ENCODE results near the gene GALR3.

GALR3 gene

DNA sequence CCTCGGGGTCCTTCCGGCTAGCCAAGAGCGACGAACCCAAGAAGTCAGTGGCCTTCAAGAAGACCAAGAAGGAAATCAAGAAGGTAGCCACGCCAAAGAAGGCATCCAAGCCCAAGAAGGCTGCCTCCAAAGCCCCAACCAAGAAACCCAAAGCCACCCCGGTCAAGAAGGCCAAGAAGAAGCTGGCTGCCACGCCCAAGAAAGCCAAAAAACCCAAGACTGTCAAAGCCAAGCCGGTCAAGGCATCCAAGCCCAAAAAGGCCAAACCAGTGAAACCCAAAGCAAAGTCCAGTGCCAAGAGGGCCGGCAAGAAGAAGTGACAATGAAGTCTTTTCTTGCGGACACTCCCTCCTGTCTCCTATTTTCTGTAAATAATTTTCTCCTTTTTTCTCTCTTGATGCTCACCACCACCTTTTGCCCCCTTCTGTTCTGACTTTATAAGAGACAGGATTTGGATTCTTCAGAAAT lies 17.3 kb upstream of the GALR3 start:
- TF ChIP-seq, protein P1, sequence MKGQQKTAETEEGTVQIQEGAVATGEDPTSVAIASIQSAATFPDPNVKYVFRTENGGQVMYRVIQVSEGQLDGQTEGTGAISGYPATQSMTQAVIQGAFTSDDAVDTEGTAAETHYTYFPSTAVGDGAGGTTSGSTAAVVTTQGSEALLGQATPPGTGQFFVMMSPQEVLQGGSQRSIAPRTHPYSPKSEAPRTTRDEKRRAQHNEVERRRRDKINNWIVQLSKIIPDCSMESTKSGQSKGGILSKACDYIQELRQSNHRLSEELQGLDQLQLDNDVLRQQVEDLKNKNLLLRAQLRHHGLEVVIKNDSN (IDR thresholded peaks at IDR 0.05) = no peak
- TF ChIP-seq CEBPB (IDR thresholded peaks at IDR 0.05) (no peak), EP300 (IDR thresholded peaks at IDR 0.05; ENCODE audit: borderline replicate concordance) (no peak), YY1 (IDR thresholded peaks at IDR 0.05; ENCODE audit: low read depth) (no peak), ZBTB7A (IDR thresholded peaks at IDR 0.05; ENCODE audit: low read depth) (no peak), TCF12 (IDR thresholded peaks at IDR 0.05; ENCODE audit: low read depth) (no peak)

DNA sequence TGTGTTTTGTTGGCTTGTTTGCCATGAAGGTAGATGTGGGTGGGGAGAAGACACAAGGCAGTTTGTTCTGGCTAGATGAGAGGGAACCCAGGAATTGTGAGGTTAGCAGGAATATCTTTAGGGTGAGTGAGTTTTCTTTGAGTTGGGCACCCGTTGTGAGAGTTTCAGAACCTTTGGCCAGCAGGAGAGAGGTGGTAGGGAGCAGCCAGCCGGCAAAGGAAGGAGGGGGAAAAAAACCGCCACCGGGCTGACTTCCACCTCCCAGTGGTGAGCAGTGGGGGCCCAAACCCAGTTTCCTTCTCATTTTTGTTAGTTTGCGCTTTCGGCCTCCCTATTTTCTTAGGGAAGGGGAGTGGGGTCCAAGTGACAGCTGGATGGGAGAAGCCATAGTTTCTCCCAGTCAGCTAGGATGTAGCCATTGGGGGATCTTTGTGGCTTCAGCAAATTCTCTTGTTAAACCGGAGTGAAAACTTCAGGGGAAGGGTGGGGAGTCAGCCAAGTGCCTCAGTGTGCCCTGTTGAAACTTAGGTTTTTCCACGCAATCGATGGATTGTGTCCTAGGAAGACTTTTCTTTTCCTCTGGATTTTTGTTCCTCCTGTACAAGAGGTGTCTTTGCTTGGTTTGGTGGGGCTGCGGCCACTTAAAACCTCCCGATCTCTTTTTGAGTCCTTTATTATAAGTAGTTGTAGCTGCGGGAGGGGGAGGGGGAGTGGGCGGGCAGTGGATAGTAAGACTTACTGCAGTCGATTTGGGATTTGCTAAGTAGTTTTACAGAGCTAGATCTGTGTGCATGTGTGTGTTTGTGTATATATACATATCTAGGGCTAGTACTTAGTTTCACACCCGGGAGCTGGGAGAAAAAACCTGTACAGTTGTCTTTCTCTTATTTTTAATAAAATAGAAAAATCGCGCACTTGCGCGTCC lies 16.5 kb upstream of the GALR3 start:
- TF ChIP-seq EP300 (IDR thresholded peaks at IDR 0.05; ENCODE audit: borderline replicate concordance) = no peak
- TF ChIP-seq CEBPB (IDR thresholded peaks at IDR 0.05) = no peak
- TF ChIP-seq TCF12 (IDR thresholded peaks at IDR 0.05; ENCODE audit: low read depth) = no peak
- TF ChIP-seq TEAD4 (IDR thresholded peaks at IDR 0.05) = no peak
- TF ChIP-seq YY1 (IDR thresholded peaks at IDR 0.05; ENCODE audit: low read depth) = no peak
- TF ChIP-seq RAD21 (IDR thresholded peaks at IDR 0.05; ENCODE audit: low read depth) = no peak
- TF ChIP-seq TAF1 (IDR thresholded peaks at IDR 0.05; ENCODE audit: low read depth) = no peak
- no peak for TF ChIP-seq CREB1 (IDR thresholded peaks at IDR 0.05; ENCODE audit: low read depth)

DNA sequence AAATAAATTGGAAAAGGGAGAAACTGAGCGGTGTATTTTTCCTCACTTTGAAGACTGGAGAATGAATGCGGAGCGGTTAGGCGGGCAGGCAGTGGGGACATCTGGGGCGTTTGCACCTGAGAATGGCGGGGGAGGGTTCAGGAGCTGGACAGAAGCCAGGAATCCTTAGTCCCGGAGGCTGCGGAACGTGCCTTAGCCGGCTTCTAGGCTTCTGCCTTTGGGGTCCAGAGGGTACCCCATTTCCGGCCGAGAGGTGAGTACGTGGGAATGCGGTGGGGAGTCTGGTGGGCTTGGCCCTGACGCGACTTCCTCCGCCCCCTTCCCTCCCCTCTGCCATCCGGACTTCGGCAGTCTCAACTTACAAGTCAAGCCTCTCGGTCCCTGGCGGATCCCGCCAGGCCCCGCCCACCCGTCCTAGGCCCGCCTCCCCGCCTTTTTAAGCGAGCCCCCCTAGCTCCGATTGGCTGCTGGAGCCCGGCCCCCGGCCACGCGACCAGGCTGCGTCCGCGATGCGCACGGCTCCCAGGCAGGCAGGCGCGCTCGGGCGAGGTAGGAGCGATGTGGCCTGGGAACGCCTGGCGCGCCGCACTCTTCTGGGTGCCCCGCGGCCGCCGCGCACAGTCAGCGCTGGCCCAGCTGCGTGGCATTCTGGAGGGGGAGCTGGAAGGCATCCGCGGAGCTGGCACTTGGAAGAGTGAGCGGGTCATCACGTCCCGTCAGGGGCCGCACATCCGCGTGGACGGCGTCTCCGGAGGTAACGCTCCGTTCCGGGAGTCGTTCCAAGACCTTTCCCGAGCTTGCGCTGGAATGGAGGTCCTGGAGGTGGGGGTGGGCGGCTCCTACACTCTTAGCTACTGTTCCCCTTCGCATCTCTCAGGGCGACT lies 15.5 kb upstream of the GALR3 start, which contains the start of gene GCAT:
Gene GCAT, plus strand, starts transcription at position 525 of the 884 bp plus-strand sequence. Its CDS starts 34 bp downstream, at position 559.
- no peak; the same call in 1 of the 2 replicates for TF ChIP-seq EGR1 (IDR thresholded peaks at IDR 0.05)
- TF ChIP-seq, protein P1 (IDR thresholded peaks at IDR 0.05) = peak; percentile 85
- 0 out of 2 replicates have a peak, but pooled peaks have one; percentile 70 for TF ChIP-seq TAF1 (IDR thresholded peaks at IDR 0.05; ENCODE audit: low read depth)
- 0 out of 2 replicates have a peak, but pooled peaks have one; percentile 57 for TF ChIP-seq YY1 (IDR thresholded peaks at IDR 0.05; ENCODE audit: low read depth)
- TF ChIP-seq, protein P2, sequence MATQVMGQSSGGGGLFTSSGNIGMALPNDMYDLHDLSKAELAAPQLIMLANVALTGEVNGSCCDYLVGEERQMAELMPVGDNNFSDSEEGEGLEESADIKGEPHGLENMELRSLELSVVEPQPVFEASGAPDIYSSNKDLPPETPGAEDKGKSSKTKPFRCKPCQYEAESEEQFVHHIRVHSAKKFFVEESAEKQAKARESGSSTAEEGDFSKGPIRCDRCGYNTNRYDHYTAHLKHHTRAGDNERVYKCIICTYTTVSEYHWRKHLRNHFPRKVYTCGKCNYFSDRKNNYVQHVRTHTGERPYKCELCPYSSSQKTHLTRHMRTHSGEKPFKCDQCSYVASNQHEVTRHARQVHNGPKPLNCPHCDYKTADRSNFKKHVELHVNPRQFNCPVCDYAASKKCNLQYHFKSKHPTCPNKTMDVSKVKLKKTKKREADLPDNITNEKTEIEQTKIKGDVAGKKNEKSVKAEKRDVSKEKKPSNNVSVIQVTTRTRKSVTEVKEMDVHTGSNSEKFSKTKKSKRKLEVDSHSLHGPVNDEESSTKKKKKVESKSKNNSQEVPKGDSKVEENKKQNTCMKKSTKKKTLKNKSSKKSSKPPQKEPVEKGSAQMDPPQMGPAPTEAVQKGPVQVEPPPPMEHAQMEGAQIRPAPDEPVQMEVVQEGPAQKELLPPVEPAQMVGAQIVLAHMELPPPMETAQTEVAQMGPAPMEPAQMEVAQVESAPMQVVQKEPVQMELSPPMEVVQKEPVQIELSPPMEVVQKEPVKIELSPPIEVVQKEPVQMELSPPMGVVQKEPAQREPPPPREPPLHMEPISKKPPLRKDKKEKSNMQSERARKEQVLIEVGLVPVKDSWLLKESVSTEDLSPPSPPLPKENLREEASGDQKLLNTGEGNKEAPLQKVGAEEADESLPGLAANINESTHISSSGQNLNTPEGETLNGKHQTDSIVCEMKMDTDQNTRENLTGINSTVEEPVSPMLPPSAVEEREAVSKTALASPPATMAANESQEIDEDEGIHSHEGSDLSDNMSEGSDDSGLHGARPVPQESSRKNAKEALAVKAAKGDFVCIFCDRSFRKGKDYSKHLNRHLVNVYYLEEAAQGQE (IDR thresholded peaks at IDR 0.05; ENCODE audit: low read depth) = no peak
- 0 out of 2 replicates have a peak, but pooled peaks have one; percentile 9 for TF ChIP-seq EP300 (IDR thresholded peaks at IDR 0.05; ENCODE audit: borderline replicate concordance)
- peak; percentile 79 for TF ChIP-seq ZBTB7A (IDR thresholded peaks at IDR 0.05; ENCODE audit: low read depth)
- TF ChIP-seq RAD21 (IDR thresholded peaks at IDR 0.05; ENCODE audit: low read depth) = no peak
- TF ChIP-seq, protein P3, sequence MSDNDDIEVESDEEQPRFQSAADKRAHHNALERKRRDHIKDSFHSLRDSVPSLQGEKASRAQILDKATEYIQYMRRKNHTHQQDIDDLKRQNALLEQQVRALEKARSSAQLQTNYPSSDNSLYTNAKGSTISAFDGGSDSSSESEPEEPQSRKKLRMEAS (IDR thresholded peaks at IDR 0.05) = peak; percentile 89; the same call in 1 of the 2 replicates
- peak; percentile 81 for TF ChIP-seq NFIC (IDR thresholded peaks at IDR 0.05)
- TF ChIP-seq CEBPB (IDR thresholded peaks at IDR 0.05) = no peak
- peak; percentile 46; the same call in 1 of the 2 replicates for TF ChIP-seq TCF12 (IDR thresholded peaks at IDR 0.05; ENCODE audit: low read depth)
- TF ChIP-seq CREB1 (IDR thresholded peaks at IDR 0.05; ENCODE audit: low read depth) = peak; percentile 68; the same call in 1 of the 2 replicates
- 0 out of 2 replicates have a peak, but pooled peaks have one; percentile 23 for TF ChIP-seq TEAD4 (IDR thresholded peaks at IDR 0.05)
- no peak for TF ChIP-seq FOXM1 (IDR thresholded peaks at IDR 0.05; ENCODE audit: borderline replicate concordance, low read depth)

DNA sequence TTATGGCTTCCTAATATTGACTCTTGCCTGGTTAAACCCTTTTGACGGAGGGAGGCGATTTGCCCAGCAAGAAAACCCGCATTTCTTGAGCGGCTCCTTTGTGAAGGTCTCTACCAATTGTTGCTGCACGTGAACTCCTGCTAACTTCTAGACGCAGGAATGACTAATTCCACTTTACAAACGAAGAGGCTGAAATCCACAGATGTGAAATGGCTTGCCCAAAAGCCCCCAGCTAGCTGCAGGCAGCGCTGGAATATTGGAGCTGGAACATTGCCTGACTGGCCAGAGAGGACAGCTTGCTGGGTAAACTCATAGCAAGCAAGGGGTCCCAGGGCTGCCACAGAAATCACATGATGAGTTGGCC lies 14.9 kb upstream of the GALR3 start:
- TF ChIP-seq, protein P3 (IDR thresholded peaks at IDR 0.05) = no peak
- TF ChIP-seq RAD21 (IDR thresholded peaks at IDR 0.05; ENCODE audit: low read depth) = no peak
- no peak for TF ChIP-seq TAF1 (IDR thresholded peaks at IDR 0.05; ENCODE audit: low read depth)
- TF ChIP-seq CREB1 (IDR thresholded peaks at IDR 0.05; ENCODE audit: low read depth) = no peak
- TF ChIP-seq TEAD4 (IDR thresholded peaks at IDR 0.05) = no peak
- no peak for TF ChIP-seq EGR1 (IDR thresholded peaks at IDR 0.05)

DNA sequence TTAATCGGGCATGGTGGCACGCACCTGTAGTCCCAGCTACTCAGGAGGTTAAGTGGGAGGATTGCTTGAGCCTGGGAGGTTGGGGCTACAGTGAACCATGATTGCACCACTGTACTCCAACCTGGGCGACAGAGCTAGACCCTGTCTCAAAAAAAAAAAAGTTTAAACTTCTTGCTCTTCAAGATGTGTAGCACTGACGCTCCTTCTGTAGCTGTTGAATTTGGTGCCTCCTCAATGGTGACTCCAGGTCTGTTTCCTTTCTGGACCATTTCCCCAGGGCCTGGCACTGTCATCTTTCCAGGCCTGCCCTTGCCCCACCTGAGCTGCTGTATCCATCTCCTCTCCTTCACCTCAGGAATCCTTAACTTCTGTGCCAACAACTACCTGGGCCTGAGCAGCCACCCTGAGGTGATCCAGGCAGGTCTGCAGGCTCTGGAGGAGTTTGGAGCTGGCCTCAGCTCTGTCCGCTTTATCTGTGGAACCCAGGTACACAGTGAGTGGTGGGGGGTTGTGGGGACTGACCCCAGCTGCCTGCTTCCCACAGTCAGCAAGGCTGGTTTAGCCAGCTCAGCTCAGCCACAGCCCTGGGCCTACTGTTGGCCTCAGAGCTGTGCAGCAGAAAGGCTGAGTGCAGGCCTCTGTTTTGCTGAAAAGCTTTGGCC lies 13.4 kb upstream of the GALR3 start:
- TF ChIP-seq TAF1 (IDR thresholded peaks at IDR 0.05; ENCODE audit: low read depth) (no peak), ZBTB7A (IDR thresholded peaks at IDR 0.05; ENCODE audit: low read depth) (no peak), RAD21 (IDR thresholded peaks at IDR 0.05; ENCODE audit: low read depth) (no peak), FOXM1 (IDR thresholded peaks at IDR 0.05; ENCODE audit: borderline replicate concordance, low read depth) (no peak), TEAD4 (IDR thresholded peaks at IDR 0.05) (no peak), EGR1 (IDR thresholded peaks at IDR 0.05) (no peak), TCF12 (IDR thresholded peaks at IDR 0.05; ENCODE audit: low read depth) (no peak), CEBPB (IDR thresholded peaks at IDR 0.05) (no peak), YY1 (IDR thresholded peaks at IDR 0.05; ENCODE audit: low read depth) (no peak)
- TF ChIP-seq, protein P2 (IDR thresholded peaks at IDR 0.05; ENCODE audit: low read depth) = no peak
- TF ChIP-seq, protein P1 (IDR thresholded peaks at IDR 0.05) = no peak
